GM23338 (cell line): ENCODE measurements around the gene TPGS1. TPM values are rescaled to one million over a fixed set of nuclear protein-coding genes. Genes with fewer than 3 reads are reported as not detected.
A peak's percentile ranks its signal among the peaks of the same experiment; 100 is the strongest.

ENCODE experiments used
- ATAC-seq: fragments of 200-7000 bp; cut with Tn5 transposase; 3 replicates; pipeline ENCODE4 v1.9.1; 2020
- DNase-seq: peaks from one replicate; pipeline ENCODE4 v3.0.0-alpha.2; 2015; ENCODE audit warnings: low spot score
- H2AFZ ChIP-seq: fragments of 200-600 bp; sonication (generic); 2 replicates; pipeline ENCODE4 v1.8.0; 2016; ENCODE audit warnings: antibody characterized with exemption, mild to moderate bottlenecking, moderate library complexity
- H3F3A ChIP-seq: fragments of 200-600 bp; sonication (generic); replicated peaks from 2 replicates; pipeline ENCODE4 v1.8.0; 2017; ENCODE audit warnings: antibody characterized with exemption, mixed run types, low read depth
- H3K27ac ChIP-seq: fragments of 200-600 bp; sonication (generic); 2 replicates; pipeline ENCODE4 v1.6.1; 2016; ENCODE audit warnings: low read depth
- H3K27me3 ChIP-seq: fragments of 200-600 bp; sonication (generic); 2 replicates; pipeline ENCODE4 v1.8.0; 2016; ENCODE audit warnings: mild to moderate bottlenecking, mixed run types, moderate library complexity; ENCODE audit not compliant: insufficient read depth
- H3K36me3 ChIP-seq: fragments of 200-600 bp; sonication (generic); 2 replicates; pipeline ENCODE4 v1.8.0; 2016; ENCODE audit warnings: mild to moderate bottlenecking; ENCODE audit not compliant: insufficient read depth
- H3K4me1 ChIP-seq: fragments of 200-600 bp; sonication (generic); 2 replicates; pipeline ENCODE4 v1.8.0; 2016; ENCODE audit warnings: mild to moderate bottlenecking, moderate library complexity; ENCODE audit not compliant: insufficient read depth
- H3K4me2 ChIP-seq: fragments of 200-600 bp; sonication (generic); 2 replicates; pipeline ENCODE4 v1.7.1; 2017; ENCODE audit warnings: mixed run types
- H3K4me3 ChIP-seq: fragments of 200-600 bp; sonication (generic); 2 replicates; pipeline ENCODE4 v1.6.1; 2016; ENCODE audit warnings: mixed run types
- H3K79me2 ChIP-seq: fragments of 200-600 bp; sonication (generic); replicated peaks from 2 replicates; pipeline ENCODE4 v1.8.0; 2017; ENCODE audit warnings: mild to moderate bottlenecking; ENCODE audit not compliant: insufficient read depth
- H3K9me2 ChIP-seq: fragments of 200-600 bp; sonication (generic); 2 replicates; pipeline ENCODE4 v1.8.0; 2017; ENCODE audit not compliant: insufficient read depth
- H4K20me1 ChIP-seq: fragments of 200-600 bp; sonication (generic); replicated peaks from 2 replicates; pipeline ENCODE4 v1.8.0; 2017; ENCODE audit warnings: mild to moderate bottlenecking; ENCODE audit not compliant: insufficient read depth
- H3K27ac Mint-ChIP-seq: 2 replicates; pipeline ENCODE4 v1.8.0; 2020; ENCODE audit warnings: inconsistent platforms, mild to moderate bottlenecking, moderate library complexity, mixed read lengths
- H3K27me3 Mint-ChIP-seq: 3 replicates; pipeline ENCODE4 v1.8.0; 2022; ENCODE audit warnings: low read depth, mild to moderate bottlenecking, moderate library complexity, mixed read lengths, inconsistent platforms; ENCODE audit not compliant: insufficient read depth, poor library complexity
- H3K36me3 Mint-ChIP-seq: 3 replicates; pipeline ENCODE4 v1.8.0; 2021; ENCODE audit warnings: low read depth, mild to moderate bottlenecking, inconsistent platforms, moderate library complexity, mixed read lengths
- H3K4me1 Mint-ChIP-seq: 3 replicates; pipeline ENCODE4 v1.8.0; 2020; ENCODE audit warnings: mild to moderate bottlenecking, inconsistent platforms, mixed read lengths
- H3K4me3 Mint-ChIP-seq: 3 replicates; pipeline ENCODE4 v1.8.0; 2021; ENCODE audit warnings: moderate library complexity, mild to moderate bottlenecking, inconsistent platforms, mixed read lengths
- H3K9me3 Mint-ChIP-seq: 3 replicates; pipeline ENCODE4 v1.8.0; 2020; ENCODE audit warnings: moderate library complexity, mild to moderate bottlenecking, inconsistent platforms, mixed read lengths
- CREB1 ChIP-seq: fragments of 250-450 bp; sonication (Bioruptor Pico); IDR thresholded peaks from 2 replicates; pipeline ENCODE4 v1.5.0; 2020; ENCODE audit warnings: low read depth, mild to moderate bottlenecking, moderate library complexity
- ETS1 ChIP-seq: IDR thresholded peaks from 2 replicates; pipeline ENCODE4 v1.6.1; 2016; ENCODE audit warnings: antibody characterized with exemption
- EZH2phosphoT487 ChIP-seq: fragments of 200-600 bp; sonication (generic); IDR thresholded peaks from one replicate; pipeline ENCODE4 v1.8.1; 2018; ENCODE audit warnings: antibody characterized with exemption; ENCODE audit not compliant: unreplicated experiment
- JUNB ChIP-seq: IDR thresholded peaks from one replicate; pipeline ENCODE4 v1.6.1; 2016; ENCODE audit warnings: antibody characterized with exemption; ENCODE audit not compliant: unreplicated experiment
- POLR2AphosphoS5 ChIP-seq: IDR thresholded peaks from 2 replicates; pipeline ENCODE4 v1.6.1; 2016; ENCODE audit warnings: antibody characterized with exemption, low read depth
- STAT1 ChIP-seq: IDR thresholded peaks from one replicate; pipeline ENCODE4 v1.6.1; 2016; ENCODE audit warnings: antibody characterized with exemption; ENCODE audit not compliant: unreplicated experiment
- ZNF114 ChIP-seq: fragments of 250-450 bp; sonication (Bioruptor Pico); IDR thresholded peaks from 2 replicates; pipeline ENCODE4 v1.5.0; 2020; ENCODE audit warnings: mild to moderate bottlenecking, moderate library complexity
- ZNF331 ChIP-seq: fragments of 250-450 bp; sonication (Bioruptor Pico); IDR thresholded peaks from 2 replicates; pipeline ENCODE4 v1.5.0; 2020; ENCODE audit warnings: low read depth, mild to moderate bottlenecking, moderate library complexity
- ZNF462 ChIP-seq: fragments of 250-450 bp; sonication (Bioruptor Pico); IDR thresholded peaks from 2 replicates; pipeline ENCODE4 v1.5.0; 2020; ENCODE audit warnings: mild to moderate bottlenecking, moderate library complexity
- polyA plus RNA-seq: library from polyadenylated mRNA; unstranded; fragments of >200 nt; fragmentation: Nextera tagmentation; extraction: Ambion mirVana; gene quantifications from 2 replicates; pipeline ENCODE4 v1.2.1, GENCODE V29; 2016
- total RNA-seq: library from RNA; depleted of rRNA; stranded (reverse); fragments of >200 nt; shearing (Covaris generic); gene quantifications from 2 replicates; pipeline ENCODE4 v1.2.3, GENCODE V29; 2014

TPGS1 gene
- total and polyA plus RNA-seq, 2 experiments from 2014 or later: 11.9 to 38.4 TPM

- H3K36me3 Mint-ChIP-seq: peaks cover 5% of the 10 kb centered on the region; the same call in 1 of the 3 replicates
- DNase-seq (peak; percentile 92), ATAC-seq (peak; percentile 74)
- Histone ChIP-seq H3F3A (peaks cover 15% of the 10 kb centered on the region), H3K36me3 (no peaks in the 10 kb centered on the region; the same call in 1 of the 2 replicates), H3K27ac (peak overlapping the region; percentile 66; the same call in 1 of the 2 replicates), H3K27me3 (no peaks in the 10 kb centered on the region), H3K4me2 (peak overlapping the region; percentile 79), H4K20me1 (peaks cover 17% of the 10 kb centered on the region), H3K79me2 (peaks cover 25% of the 10 kb centered on the region), H3K4me3 (peak overlapping the region; percentile 79), H3K9me2 (no peaks in the 10 kb centered on the region), H3K4me1 (no peaks in the 10 kb centered on the region; the same call in 1 of the 2 replicates), H2AFZ (peak overlapping the region; percentile 81; the same call in 1 of the 2 replicates)
- peaks cover 19% of the 10 kb centered on the region for H3K27me3 Mint-ChIP-seq
- H3K4me1 Mint-ChIP-seq: peaks cover 9% of the 10 kb centered on the region
- TF ChIP-seq CREB1 (CRISPR knock-in tag) (peak; percentile 83), JUNB (no peak), EZH2phosphoT487 (no peak), STAT1 (no peak), ZNF331 (CRISPR knock-in tag) (no peak), ETS1 (peak; percentile 37; the same call in 1 of the 2 replicates), POLR2AphosphoS5 (peak; percentile 83)
- 0 out of 3 replicates have a peak, but pooled peaks cover 2% of the 10 kb centered on the region for H3K9me3 Mint-ChIP-seq
- peak overlapping the region; percentile 82 for H3K4me3 Mint-ChIP-seq
- H3K27ac Mint-ChIP-seq: peak overlapping the region; percentile 92
Measured at GRCh38 chr19:531009-531752, 23.9 kb downstream of the TPGS1 start.

GRCh38 chr19:531753-532560, 24.7 kb downstream of the TPGS1 start, which contains the start of gene CDC34:
Gene CDC34 (plus strand): TSS chr19:531760. CDS start chr19:531932, 172 bp downstream.
- peaks cover 9% of the 10 kb centered on the region for H3K4me1 Mint-ChIP-seq
- TF ChIP-seq EZH2phosphoT487 (no peak), CREB1 (CRISPR knock-in tag) (no peak), STAT1 (no peak), ZNF462 (CRISPR knock-in tag) (no peak), ZNF114 (no peak), JUNB (no peak)
- H3K4me3 ChIP-seq: peak within 1 kb of the TSS; percentile 98
- H3K27me3 ChIP-seq: no peaks in the 10 kb centered on the region
- no peaks in the 10 kb centered on the region for H3K9me2 ChIP-seq
- H3K36me3 Mint-ChIP-seq: peaks cover 10% of the 10 kb centered on the region; the same call in 2 of the 3 replicates
- peaks cover 16% of the 10 kb centered on the region for H3K27me3 Mint-ChIP-seq
- peaks cover 17% of the 10 kb centered on the region for H4K20me1 ChIP-seq
- DNase-seq (no peak), ATAC-seq (peak; percentile 4)
- H3F3A ChIP-seq: peaks cover 13% of the 10 kb centered on the region
- H3K36me3 ChIP-seq: no peaks in the 10 kb centered on the region; the same call in 1 of the 2 replicates
- no peaks in the 10 kb centered on the region; the same call in 1 of the 2 replicates for H3K4me1 ChIP-seq
- peak within 1 kb of the TSS; percentile 81; the same call in 1 of the 2 replicates for H2AFZ ChIP-seq
- peak within 1 kb of the TSS; percentile 66; the same call in 1 of the 2 replicates for H3K27ac ChIP-seq
- peaks cover 25% of the 10 kb centered on the region for H3K79me2 ChIP-seq
- H3K9me3 Mint-ChIP-seq: 0 out of 3 replicates have a peak, but pooled peaks cover 2% of the 10 kb centered on the region
- H3K27ac Mint-ChIP-seq: peak within 1 kb of the TSS; percentile 92
- H3K4me2 ChIP-seq: peak within 1 kb of the TSS; percentile 94
- peak within 1 kb of the TSS; percentile 87 for H3K4me3 Mint-ChIP-seq
